IMR-90 (cell line): ENCODE results near the gene FOSB.

Experiments
- BHLHE40 ChIP-seq: fragments of 150-350 bp; IDR thresholded peaks from 2 replicates; pipeline ENCODE4 v1.6.1; 2016; ENCODE audit warnings: mild to moderate bottlenecking, low read depth, low read length
- CEBPB ChIP-seq: IDR thresholded peaks from 2 replicates; pipeline ENCODE4 v1.6.1; 2012; ENCODE audit warnings: low read depth, low read length, improper control_type of control experiment
- CHD1 ChIP-seq: IDR thresholded peaks from 2 replicates; pipeline ENCODE4 v1.6.1; 2012; ENCODE audit warnings: low read depth, low read length, improper control_type of control experiment
- MAFK ChIP-seq: IDR thresholded peaks from 2 replicates; pipeline ENCODE4 v1.6.1; 2012; ENCODE audit warnings: low read depth, low read length, improper control_type of control experiment
- MAZ ChIP-seq: IDR thresholded peaks from 2 replicates; pipeline ENCODE4 v1.6.1; 2012; ENCODE audit warnings: low read depth, mild to moderate bottlenecking, low read length, improper control_type of control experiment, moderate library complexity, borderline replicate concordance
- NFE2L2 ChIP-seq: fragments of 150-350 bp; IDR thresholded peaks from 2 replicates; pipeline ENCODE4 v1.6.1; 2016; ENCODE audit warnings: low read depth, mild to moderate bottlenecking, low read length
- POLR2A ChIP-seq: IDR thresholded peaks from 2 replicates; pipeline ENCODE4 v1.6.1; 2012; ENCODE audit warnings: mild to moderate bottlenecking, low read depth, low read length
- RFX5 ChIP-seq: IDR thresholded peaks from 2 replicates; pipeline ENCODE4 v1.8.0; 2012; ENCODE audit warnings: low read depth, mild to moderate bottlenecking, low read length, moderate library complexity
- SMC3 ChIP-seq: fragments of 150-350 bp; IDR thresholded peaks from 2 replicates; pipeline ENCODE4 v1.6.1; 2016; ENCODE audit warnings: low read depth, mild to moderate bottlenecking, antibody characterized with exemption, low read length, moderate library complexity
- TF ChIP-seq, protein P1 (sequence below): conservative IDR thresholded peaks from 2 replicates; pipeline ENCODE4 v1.5.1; 2012; ENCODE audit warnings: mild to moderate bottlenecking, low read depth, low read length, improper control_type of control experiment

DNA sequence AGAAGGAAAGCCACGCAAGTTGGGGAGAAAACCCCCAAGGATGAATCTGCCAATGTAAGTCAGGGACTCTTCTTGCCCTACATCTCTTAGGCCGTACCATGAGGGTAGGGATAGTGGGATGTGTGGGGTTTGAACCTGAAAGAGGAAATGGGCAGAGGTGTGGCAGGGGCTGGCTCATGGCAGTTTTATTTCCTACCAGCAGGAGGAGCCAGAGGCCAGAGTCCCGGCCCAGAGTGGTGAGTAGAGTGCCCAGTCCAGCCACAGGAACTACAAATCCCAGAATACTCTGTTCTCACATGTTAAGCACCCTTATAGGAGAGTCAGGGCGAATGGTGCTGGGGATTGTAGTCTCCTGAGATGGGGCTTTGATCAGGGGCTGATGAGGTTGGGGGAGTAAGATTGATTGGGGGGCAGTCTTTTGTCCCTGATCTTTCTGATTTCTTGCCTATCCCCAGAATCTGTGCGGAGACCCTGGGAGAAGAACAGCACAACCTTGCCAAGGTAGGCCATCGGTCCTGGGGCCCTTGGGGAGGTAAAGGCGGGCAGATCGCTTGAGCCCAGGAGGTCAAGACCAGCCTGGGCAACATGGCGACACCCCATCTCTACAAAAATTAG lies 56.0 kb downstream of the FOSB start:
- no peak for TF ChIP-seq POLR2A
- TF ChIP-seq, protein P1, sequence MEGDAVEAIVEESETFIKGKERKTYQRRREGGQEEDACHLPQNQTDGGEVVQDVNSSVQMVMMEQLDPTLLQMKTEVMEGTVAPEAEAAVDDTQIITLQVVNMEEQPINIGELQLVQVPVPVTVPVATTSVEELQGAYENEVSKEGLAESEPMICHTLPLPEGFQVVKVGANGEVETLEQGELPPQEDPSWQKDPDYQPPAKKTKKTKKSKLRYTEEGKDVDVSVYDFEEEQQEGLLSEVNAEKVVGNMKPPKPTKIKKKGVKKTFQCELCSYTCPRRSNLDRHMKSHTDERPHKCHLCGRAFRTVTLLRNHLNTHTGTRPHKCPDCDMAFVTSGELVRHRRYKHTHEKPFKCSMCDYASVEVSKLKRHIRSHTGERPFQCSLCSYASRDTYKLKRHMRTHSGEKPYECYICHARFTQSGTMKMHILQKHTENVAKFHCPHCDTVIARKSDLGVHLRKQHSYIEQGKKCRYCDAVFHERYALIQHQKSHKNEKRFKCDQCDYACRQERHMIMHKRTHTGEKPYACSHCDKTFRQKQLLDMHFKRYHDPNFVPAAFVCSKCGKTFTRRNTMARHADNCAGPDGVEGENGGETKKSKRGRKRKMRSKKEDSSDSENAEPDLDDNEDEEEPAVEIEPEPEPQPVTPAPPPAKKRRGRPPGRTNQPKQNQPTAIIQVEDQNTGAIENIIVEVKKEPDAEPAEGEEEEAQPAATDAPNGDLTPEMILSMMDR = peak; percentile 93
- TF ChIP-seq BHLHE40 = 0 out of 2 replicates have a peak, but pooled peaks have one; percentile 10
- TF ChIP-seq SMC3 = peak; percentile 72
- no peak for TF ChIP-seq RFX5
- no peak for TF ChIP-seq CHD1
- no peak for TF ChIP-seq NFE2L2
- TF ChIP-seq MAZ = no peak; the same call in 1 of the 2 replicates
- TF ChIP-seq CEBPB = no peak
- TF ChIP-seq MAFK = no peak
